T-helper 2 cell treated with Interferon-gamma antibody and Interleukin-4, amounts not matched to agents 100 ng/mL and 5 ng/mL, for 36 hours (primary cell): ENCODE measurements around the gene MAPKAPK3. TPM values are rescaled to one million over a fixed set of nuclear protein-coding genes. Genes with fewer than 3 reads are reported as not detected.

Experiments
- intact Hi-C: fragments of 100-400 bp; cut with micrococcal nuclease; formaldehyde crosslinking; loops from one replicate; pipeline ENCODE4 v1.15.1; 2023
- total RNA-seq: library from RNA; stranded (reverse); gene quantifications from 2 replicates; pipeline ENCODE4 v1.2.3, GENCODE V29; 2022

MAPKAPK3 gene
- total RNA-seq, 1 donor from 2014 or later: 159 TPM

GRCh38 chr3:50586763-50587070 is 30.2 kb upstream of the MAPKAPK3 start:
- intact Hi-C loops: no loop called here

- intact Hi-C loops: no loop called here
Observed at GRCh38 chr3:50587373-50587772, 29.6 kb upstream of the MAPKAPK3 start.

- intact Hi-C loops: no loop called here
Observed at GRCh38 chr3:50587806-50588758, 28.9 kb upstream of the MAPKAPK3 start.

- intact Hi-C loops: no loop called here
Observed at GRCh38 chr3:50588759-50589433, 28.1 kb upstream of the MAPKAPK3 start.

- intact Hi-C loops: loop anchor here (1.0 kb wide), 1 partner anchor 23 kb away; no protein-coding TSS in a partner anchor
Observed at GRCh38 chr3:50591196-50591741, 25.7 kb upstream of the MAPKAPK3 start.

- intact Hi-C loops: no loop called here
Observed at GRCh38 chr3:50592568-50592967, 24.4 kb upstream of the MAPKAPK3 start.

GRCh38 chr3:50594253-50594785 is 22.6 kb upstream of the MAPKAPK3 start:
- intact Hi-C loops: no loop called here

GRCh38 chr3:50599115-50599715 is 17.7 kb upstream of the MAPKAPK3 start:
- intact Hi-C loops: no loop called here

- intact Hi-C loops: no loop called here
Observed at GRCh38 chr3:50599716-50600118, 17.2 kb upstream of the MAPKAPK3 start.

GRCh38 chr3:50600141-50600753 is 16.7 kb upstream of the MAPKAPK3 start:
- intact Hi-C loops: no loop called here

GRCh38 chr3:50600841-50601591 is 15.9 kb upstream of the MAPKAPK3 start:
- intact Hi-C loops: loop anchor here (1.0 kb wide), 2 partner anchors 11 to 28 kb away; no protein-coding TSS in a partner anchor

- intact Hi-C loops: loop anchor here (1.0 kb wide), 1 partner anchor 9 kb away; the partner anchor contains the start of gene CISH
Observed at GRCh38 chr3:50602595-50603191, 14.3 kb upstream of the MAPKAPK3 start.

- intact Hi-C loops: no loop called here
Observed at GRCh38 chr3:50603261-50604109, 13.5 kb upstream of the MAPKAPK3 start.

- intact Hi-C loops: no loop called here
Observed at GRCh38 chr3:50604110-50604621, 12.8 kb upstream of the MAPKAPK3 start.

GRCh38 chr3:50604628-50605588 is 12.0 kb upstream of the MAPKAPK3 start:
- intact Hi-C loops: no loop called here

- intact Hi-C loops: no loop called here
Observed at GRCh38 chr3:50605901-50606326, 11.0 kb upstream of the MAPKAPK3 start.

- intact Hi-C loops: no loop called here
Observed at GRCh38 chr3:50606596-50606995, 10.4 kb upstream of the MAPKAPK3 start.
